GM23248 (cell line): ENCODE results near the gene NAT14.

ENCODE experiments used
- EZH2 ChIP-seq: fragments of 200-600 bp; sonication (generic); IDR thresholded peaks from 2 replicates; pipeline ENCODE4 v1.6.1; 2018; ENCODE audit warnings: antibody characterized with exemption, mild to moderate bottlenecking; ENCODE audit not compliant: insufficient read depth, poor library complexity, severe bottlenecking
- EZH2phosphoT487 ChIP-seq: fragments of 200-600 bp; sonication (generic); IDR thresholded peaks from 2 replicates; pipeline ENCODE4 v1.6.1; 2018; ENCODE audit warnings: antibody characterized with exemption, moderate library complexity, mild to moderate bottlenecking, low read depth; ENCODE audit not compliant: insufficient read depth

GRCh38 chr19:55437410-55437809 is 47.6 kb upstream of the NAT14 start:
- TF ChIP-seq EZH2: no peak
- TF ChIP-seq EZH2phosphoT487: no peak
